ENCODE measurements around the gene SNPH.

GRCh38 chr20:1346315-1346969 is 80.3 kb downstream of the SNPH start:
- no peak for TF ChIP-seq ZNF302 (tag by site-specific recombination; IDR thresholded peaks at IDR 0.05; ENCODE audit: low read depth)
- no peak for TF ChIP-seq ZNF473 (tag by site-specific recombination; IDR thresholded peaks at IDR 0.05)
- no peak for TF ChIP-seq CTCF (tag by site-specific recombination; IDR thresholded peaks at IDR 0.05)
- TF ChIP-seq ZNF354C (tag by site-specific recombination; IDR thresholded peaks at IDR 0.05; ENCODE audit: borderline replicate concordance, low read depth), result no peak
- TF ChIP-seq ZNF292 (tag by site-specific recombination; IDR thresholded peaks at IDR 0.05; ENCODE audit: borderline replicate concordance, low read depth), result no peak
- TF ChIP-seq ZNF274 (IDR thresholded peaks at IDR 0.05; ENCODE audit: low read length), result no peak
- TF ChIP-seq ZNF274 (tag by site-specific recombination; IDR thresholded peaks at IDR 0.05; ENCODE audit: borderline replicate concordance), result no peak
- no peak for TF ChIP-seq ZNF280C (tag by site-specific recombination; IDR thresholded peaks at IDR 0.05)
- no peak for TF ChIP-seq ZBTB17 (tag by site-specific recombination; IDR thresholded peaks at IDR 0.05)
- TF ChIP-seq ZNF311 (tag by site-specific recombination; IDR thresholded peaks at IDR 0.05; ENCODE audit: borderline replicate concordance), result no peak
